Occipital lobe (tissue), 2 donors: ENCODE data around the gene BTN3A1. TPM values are rescaled to one million over a fixed set of nuclear protein-coding genes. Genes with fewer than 3 reads are reported as not detected.
A peak's percentile ranks its signal among the peaks of the same experiment; 100 is the strongest.
"Not testable (repeated sequence)": the region's sequence is repeated elsewhere in the genome, so short reads cannot be mapped to it uniquely, and the experiment has no call there.

Experiments used
- DNase-seq: peaks from one replicate; lab custom pipeline; 2025; lab: John Stamatoyannopoulos, UW
- total RNA-seq: library from RNA; depleted of rRNA; stranded (reverse); fragments of >200 nt; gene quantifications from one replicate; pipeline ENCODE4 v1.2.3, GENCODE V29; 2014

The BTN3A1 gene
- 17.5 TPM for total RNA-seq

DNA sequence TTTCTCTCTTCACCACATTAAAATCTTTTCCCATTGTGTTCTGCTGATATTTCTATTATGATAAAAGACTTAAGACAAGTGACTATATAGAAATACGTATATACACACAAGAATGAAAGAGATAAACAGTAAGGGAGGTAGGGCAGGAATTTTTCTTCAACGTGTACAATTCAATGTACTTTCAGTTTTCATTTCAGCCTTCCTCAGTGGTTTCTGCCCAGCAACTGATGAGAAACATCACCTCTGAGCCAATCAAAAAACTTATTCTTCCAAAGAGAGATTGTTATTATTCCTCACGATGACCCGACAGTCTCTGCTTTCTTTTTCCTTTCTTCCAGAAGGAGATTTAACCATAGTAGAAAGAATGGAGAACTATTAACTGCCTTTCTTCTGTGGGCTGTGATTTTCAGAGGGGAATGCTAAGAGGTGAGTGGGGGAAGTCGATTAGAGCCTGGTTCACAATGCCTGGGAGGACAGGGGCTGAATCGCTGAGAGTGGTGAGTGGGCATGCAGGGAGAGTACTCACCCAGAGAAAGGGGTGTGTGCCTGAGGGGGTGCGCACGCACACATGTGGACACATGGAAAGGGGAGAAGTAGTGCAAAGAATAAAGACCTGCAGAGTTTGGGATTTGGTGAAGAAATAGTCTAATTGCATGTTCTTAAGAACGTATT is at the start of gene BTN3A1:
Gene BTN3A1 (plus strand): TSS at position 289 of the 672 bp plus-strand sequence. CDS start 3,289 bp downstream, outside the sequence.
- DNase-seq: peak; percentile 29

DNA sequence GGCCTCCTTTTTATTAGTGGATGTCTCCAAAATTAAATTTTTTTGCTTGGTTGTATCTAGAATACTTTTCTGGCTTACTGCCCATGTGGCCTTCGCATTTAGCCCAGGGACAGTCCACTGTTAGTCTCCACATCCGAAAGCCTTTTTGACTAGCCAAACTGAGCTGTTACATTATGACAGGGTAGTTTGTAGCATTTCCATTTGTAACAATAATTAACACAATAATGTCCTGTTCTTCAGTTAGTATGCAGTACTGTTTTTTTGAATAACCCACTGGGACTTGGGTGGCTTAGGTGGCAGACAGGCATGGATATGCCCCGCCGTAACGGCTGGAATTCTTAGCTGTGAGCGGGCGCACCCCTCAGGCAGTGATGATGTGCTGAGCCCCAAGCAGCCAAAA is 49.8 kb upstream of the BTN3A1 start:
- no peak for DNase-seq

DNA sequence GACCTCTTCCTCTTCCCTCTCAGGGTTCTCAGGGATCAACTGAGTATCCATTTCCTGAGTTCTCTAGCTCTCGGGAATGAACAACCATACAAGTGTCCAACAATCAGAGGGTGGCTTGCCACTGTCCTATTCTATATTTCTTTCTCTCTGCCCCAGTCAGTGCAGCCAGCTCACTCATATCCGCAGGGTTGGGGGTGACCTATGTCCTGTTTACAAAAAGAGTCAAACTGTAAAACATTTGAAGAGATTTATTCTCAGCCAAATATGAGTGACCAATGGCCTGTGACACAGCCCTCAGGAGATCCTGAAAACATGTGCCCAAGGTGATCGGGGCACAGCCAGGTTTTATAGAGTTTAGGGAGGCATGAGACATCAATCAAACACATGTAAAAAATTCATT is 47.9 kb upstream of the BTN3A1 start:
- DNase-seq: no peak

DNA sequence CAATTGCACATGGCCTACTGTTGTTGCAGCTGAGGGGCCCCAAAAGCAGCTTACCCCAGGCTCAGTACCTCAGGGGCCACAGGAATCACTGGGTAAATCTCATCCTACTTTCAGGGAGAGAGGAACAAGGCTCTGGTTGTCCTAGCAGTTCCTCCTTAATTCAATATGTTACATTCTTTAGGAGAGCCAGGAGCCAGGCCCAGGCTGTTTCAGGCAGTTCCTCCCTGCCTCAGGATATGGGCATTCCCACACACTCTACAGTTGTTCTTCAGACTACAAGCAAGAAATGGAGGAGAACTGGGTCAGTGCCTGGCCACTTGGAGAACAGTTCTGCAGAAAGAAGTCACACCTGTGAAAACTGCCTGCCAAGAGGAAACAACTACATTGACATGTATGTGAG is 46.7 kb upstream of the BTN3A1 start:
- DNase-seq: no peak

DNA sequence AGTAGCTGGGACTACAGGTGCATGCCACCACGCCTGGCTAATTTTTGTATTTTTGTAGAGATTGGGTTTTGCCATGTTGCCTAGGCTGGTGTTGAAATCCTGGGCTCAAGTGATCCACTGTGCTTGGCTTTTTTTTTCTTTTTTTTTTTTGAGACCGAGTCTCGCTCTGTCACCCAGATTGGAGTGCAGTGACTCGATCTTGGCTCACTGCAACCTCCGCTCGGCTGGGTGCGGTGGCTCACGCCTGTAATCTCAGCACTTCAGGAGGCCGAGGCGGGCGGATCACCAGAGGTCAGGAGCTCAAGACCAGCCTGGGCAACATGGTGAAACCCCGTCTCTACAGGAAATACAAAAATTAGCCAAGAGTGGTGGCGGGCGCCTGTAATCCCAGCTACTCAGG is 44.5 kb upstream of the BTN3A1 start:
- not testable (repeated sequence) for DNase-seq

DNA sequence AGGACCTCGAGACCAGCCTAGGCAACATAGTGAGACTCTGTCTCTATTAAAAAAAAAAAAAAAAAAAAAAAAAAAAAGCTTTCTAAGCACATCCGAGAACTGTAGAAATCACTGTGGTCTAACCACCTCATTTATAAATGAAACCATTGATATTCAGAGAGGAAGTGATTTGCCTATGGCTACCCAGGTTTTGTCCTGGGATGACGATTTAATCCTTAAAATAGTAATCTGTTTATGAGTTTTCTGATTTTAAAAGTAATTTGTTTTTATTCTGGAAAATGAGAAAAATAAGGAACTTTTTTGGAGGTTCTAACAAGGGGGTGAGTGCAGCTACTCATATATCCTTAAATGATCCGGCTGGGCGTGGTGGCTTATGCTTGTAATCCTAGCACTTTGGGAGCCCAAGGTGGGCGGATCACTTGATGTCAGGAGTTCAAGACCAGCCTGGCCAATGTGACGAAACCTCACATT is 43.5 kb upstream of the BTN3A1 start:
- DNase-seq: no peak

DNA sequence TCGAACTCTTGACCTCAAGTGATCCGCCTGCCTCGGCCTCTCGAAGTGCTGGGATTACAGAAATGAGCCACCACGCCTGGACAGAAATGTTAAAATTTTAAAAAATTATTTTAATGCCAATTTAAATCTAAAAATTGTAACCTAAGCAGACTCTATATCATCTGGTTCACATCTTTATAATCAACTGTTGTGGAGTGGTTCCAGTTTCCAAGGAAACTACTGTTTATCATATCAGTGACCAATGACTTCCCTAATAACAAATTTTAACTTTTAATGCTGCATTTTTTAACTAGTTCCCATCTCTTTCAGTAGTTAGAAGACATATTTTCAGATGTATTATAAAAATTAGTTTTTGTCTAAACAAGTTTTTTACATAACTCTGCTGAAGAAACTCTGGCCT is 42.3 kb upstream of the BTN3A1 start:
- no peak for DNase-seq

DNA sequence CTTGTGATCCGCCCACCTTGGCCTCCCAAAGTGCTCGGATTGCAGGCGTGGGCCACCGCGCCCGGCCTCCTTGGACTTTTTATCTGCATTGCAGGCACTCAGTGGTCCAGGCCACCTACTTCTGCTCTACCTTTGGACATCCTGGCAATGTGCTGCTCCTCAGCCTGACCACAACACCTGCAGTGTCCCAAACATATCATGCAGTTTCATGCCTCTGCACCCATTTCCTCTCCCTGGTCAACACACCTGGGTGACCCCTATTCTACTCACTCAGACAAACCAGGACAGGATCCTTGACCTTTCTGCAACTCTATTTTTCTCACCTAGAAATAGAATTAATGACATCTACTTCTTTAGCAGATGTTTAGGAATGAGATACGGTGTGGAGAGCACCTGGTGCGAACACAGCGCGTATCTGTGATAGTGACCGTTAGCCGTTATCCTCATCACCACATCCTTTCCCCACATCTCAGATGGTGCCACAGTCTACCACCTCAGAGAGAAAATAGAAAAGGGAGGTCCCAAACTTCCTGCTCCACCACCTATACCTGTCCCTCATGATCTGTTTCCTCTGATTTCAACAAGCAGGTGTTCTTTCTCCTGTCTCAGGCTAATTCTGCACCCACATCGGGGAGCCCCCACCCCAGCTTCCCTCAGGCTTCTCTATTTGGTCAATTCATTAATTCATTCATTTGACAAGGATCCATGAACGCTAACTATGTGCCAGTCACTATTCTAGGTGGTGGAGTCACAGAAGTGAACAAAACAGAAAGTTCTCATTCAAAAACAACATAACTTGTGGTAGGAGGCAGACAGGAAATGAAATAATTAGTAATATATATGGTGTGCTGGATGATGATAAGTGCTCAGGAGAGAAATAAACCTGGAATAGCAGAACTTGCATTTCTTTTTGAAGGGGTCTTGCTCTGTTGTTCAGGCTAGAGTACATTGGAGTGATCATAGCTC is 41.3 kb upstream of the BTN3A1 start:
- no peak for DNase-seq

DNA sequence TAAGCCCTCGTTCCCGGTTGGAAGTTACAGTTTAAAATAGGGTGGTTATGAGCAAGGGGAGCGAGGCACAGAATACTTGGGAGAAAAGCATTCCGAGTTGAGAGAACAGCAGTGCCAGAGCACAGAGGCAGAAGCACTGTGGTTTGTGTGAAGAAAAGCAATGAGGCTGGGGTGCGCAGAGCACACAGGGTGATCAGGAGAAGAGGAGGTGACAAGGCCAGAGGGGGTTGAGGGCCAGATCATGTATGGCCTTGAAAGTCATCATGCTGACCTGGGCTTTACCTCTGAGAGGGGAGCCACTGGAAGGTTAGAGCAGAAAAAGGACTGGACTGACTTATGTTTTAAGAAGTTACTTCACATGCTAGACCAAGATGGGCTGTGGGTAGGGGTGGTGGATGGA is 40.5 kb upstream of the BTN3A1 start:
- no peak for DNase-seq

DNA sequence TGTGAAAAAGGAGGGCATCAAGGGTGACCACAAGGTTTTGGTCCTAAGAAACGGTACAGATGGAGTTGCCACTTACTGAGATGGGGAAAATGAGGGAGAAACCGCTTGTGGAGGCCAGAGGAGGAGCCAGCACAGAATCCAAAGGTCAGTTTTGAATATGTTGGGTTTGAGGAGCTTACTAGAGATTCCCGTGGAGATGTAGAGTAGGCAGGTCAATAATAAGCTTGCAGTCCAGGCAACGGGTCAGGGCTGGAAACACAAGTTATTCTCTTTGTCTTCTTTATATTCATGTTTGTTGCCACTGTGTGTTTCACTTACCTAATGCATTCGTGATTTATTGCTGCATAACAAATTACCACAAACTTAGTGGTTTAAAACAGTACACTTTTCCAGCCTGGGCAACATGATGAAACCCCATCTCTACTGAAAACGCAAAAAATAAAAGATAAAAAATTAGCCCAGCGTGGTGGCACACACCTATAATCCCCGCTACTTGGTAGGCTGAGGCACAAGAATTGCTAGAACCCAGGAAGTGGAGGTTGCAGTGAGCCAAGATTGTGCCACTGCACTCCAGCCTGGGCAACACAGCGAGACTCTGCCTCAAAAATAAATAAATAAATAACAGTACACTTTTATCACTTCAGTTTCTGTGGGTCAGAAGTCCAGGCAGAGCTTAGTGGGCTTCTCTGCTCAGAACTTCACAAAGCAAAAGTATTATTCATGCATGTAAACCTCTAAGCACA is 39.8 kb upstream of the BTN3A1 start:
- no peak for DNase-seq

DNA sequence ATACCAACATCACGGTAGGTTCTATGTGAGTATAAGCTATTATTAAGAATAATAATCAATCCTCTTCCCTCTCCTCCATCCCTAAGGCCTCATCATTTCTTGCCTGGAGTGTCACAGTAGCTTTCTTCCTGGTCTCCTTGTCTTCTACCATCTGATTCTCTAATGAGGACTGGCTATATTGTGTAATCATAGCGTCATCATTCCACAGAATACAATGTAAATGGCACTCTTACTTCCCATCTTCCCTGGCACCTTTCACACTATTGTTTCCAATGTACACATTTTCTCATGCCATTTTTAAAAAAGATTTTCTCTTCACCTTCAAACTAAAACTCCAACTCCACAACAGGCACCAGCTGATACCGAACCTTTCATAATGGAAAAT is 39.2 kb upstream of the BTN3A1 start:
- no peak for DNase-seq

DNA sequence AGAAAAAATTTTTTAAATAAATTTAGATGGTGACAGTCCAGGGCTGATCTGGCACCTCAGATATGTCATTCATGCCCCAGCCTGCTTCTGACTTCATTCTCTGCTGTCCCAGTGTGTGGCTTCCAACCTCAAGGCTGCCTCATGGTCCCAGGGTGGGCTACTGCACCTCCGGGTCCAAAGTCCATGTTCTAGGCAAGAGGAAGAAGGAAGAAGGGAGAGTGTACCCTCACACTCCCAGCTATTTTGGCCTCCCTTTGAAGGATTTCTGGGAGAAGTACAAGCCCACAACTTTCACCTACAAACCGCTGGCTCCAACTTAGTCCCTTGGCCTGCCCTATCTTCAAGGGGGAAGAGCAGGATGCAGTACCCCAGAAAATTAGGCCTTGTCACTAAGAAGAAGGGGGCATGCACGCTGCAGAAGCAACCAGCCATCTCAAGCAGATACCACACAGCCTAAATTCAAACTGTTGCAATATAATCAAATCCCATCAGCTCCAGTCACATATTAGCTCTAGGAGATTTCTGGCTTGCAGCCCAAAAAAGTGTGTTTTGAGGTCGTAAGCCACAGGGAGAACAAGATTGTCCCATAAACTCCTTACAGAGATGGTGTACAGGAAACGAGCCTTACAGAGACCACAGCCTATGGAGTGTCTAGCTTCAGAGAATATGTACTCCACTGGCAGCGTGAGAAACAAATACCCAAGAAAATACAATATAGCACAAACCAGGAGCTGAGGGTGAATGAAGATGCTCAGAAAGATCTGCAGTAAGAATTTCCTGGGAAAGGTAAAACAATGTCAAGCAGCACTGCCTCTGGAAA is 38.0 kb upstream of the BTN3A1 start:
- DNase-seq: no peak

DNA sequence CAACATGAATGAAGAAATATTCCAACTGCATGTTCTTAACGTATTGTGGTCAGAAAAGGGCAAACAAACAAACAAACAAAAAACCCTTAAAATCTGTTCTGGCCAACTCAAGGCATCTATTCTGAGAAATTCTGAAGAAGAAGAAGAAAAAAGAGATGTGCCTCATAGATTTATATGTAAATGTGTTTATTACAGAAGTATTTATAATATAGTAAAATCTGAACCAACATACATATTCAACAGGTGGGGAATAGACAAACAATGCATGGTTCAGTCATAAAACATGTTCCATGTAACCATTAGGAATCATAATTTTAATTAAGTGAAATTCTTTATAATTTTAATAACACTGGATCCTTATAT is 36.5 kb upstream of the BTN3A1 start:
- no peak for DNase-seq

DNA sequence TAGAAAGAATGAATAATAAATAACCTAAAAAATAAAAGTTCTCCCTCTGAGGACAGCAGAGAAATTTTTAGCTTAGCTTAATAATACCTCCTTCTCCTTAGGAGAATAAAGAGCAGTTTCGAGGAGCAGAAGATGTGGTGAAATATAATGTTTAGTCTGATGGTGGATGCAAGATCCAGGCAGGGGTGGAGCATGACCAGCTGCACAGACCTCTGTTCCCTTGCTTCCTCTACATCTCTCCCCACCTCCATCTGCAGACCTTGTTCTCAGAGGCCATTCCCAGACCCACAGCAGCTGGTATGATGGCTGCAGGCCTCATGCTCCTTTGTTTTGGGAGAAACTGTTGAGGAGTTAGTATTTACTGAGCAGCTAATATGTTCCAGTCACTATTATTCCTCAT is 35.6 kb upstream of the BTN3A1 start:
- DNase-seq: no peak

DNA sequence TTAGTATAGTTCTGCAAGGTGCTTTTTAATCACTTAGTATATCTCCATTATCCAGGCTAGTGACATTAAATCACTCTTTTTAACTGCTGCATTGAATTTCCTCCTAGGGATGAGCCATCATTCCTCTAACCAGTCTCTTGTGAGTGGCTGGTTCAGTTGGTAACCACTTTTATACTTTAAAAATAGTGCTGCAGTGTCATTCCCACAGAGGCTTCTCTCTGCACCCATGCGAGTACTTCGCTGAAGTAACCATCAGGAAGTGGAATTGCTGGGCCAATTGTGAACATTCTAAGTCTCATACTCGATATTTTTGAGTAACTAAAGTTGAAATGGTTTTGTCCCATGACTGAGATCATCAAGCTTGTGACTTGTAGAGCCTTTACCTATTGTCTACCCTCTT is 35.0 kb upstream of the BTN3A1 start:
- DNase-seq: no peak

DNA sequence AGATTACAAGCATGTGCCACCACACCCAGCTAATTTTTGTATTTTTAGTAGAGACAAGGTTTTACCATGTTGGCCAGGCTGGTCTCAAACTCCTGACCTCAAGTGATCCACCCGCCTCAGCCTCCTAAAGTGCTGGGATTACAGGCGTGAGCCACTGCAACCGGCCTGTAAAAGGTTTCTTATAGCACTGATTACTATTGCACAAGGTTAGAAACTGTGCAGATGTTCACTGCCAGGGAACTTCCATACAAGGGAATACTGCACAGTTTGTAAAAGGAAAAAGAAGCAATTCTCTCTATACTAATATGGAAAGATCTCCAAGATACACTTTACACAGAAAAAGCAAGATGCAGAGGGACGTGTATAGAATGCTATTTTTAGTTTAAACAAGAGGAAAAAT is 30.3 kb upstream of the BTN3A1 start:
- not testable (repeated sequence) for DNase-seq

DNA sequence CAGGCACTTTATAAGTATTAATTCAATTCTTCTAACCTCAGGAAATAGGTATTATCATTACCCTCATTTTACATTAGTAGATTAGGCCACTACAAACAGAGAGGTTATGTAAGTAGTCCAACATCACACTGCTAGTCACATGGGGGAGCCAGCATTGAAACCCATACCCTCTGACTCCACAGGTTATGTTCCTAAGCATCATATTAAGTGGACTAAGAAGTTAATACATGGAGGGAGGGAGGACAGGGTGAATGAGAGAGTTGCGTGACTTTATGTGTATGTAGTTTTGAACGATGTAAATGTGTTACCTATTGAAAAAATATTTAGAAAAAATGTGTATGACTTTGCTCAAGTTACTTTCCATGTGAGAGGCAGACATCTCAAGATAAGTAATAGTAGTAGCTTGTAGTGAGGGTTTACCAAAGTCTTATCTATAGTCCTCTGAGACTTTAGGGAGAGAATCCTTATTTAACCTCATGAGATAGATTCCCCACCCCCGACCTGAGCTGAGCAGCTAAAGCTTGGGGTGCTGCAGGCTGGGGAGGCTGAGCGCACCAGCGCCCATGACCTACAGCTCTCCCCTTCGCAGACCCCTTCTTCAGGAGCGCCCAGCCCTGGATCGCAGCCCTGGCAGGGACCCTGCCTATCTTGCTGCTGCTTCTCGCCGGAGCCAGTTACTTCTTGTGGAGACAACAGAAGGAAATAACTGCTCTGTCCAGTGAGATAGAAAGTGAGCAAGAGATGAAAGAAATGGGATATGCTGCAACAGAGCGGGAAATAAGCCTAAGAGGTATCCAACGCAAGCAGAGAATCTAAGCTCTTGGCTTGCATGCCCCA is 29.5 kb upstream of the BTN3A1 start:
- no peak for DNase-seq

DNA sequence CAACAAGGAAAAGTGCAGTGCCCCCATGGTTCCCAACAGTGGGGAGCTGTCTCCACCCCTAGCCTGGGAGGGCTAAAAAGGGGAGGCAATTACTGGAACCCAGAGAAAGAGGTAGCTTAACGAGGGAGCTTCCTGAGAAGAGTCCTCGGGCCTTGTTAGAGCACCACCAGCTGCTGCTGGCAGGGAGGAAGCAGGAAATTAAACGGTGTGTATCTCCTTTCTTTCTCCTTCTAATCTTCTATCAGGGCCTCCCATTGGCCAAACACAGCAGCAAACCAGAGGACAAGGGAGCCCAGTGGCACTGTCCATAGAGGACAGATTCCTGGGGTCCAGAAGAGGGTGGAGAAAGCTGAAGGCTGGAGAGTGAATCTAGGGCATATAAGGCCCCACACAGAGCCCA is 26.8 kb upstream of the BTN3A1 start:
- DNase-seq: no peak

DNA sequence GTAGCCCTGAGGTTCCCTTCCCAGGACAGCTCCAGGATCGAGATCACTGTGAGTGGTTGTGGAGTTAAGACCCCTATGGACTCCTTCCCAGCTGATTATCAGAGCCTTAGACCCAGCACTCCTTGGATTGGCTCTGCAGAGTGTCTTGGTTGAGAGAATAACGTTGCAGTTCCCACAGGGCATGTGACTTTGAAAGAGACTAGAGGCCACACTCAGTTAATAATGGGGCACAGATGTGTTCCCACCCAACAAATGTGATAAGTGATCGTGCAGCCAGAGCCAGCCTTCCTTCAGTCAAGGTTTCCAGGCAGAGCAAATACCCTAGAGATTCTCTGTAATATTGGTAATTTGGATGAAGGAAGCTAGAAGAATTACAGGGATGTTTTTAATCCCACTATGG is 24.4 kb upstream of the BTN3A1 start:
- DNase-seq: no peak

DNA sequence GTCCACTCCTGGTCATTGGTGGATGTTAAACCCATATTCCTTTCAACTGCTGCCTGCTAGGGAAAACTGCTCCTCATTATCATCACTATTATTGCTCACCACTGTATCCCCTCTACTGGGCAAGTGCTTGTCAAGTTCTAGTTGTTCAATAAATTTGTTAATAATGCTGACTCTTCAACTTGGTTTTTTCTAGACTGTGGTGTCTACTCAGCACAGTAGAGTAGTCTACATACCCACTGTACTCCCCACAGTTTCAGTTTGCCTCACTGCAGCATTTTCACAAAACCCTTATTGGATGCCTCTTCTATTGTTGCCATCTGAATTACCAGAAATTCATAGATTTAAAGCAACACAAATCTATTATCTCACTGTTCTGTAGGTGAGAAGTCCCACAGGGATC is 23.9 kb upstream of the BTN3A1 start:
- not testable (repeated sequence) for DNase-seq
